Measurements from ENCODE around the gene SLC6A20.

SLC6A20 gene

GRCh38 chr3:45795882-45796765 is at the start of gene SLC6A20:
Gene SLC6A20, minus strand, starts transcription at chr3:45796536. Its CDS starts 117 bp downstream, at chr3:45796419.
- no peak for TF ChIP-seq POLR2A (IDR thresholded peaks at IDR 0.05; ENCODE audit: low read length)
- no peak for TF ChIP-seq GATA1 (IDR thresholded peaks at IDR 0.05; ENCODE audit: low read depth, low read length)
- peak; percentile 33 to 47 for DNase-seq

- TF ChIP-seq GATA1 (IDR thresholded peaks at IDR 0.05; ENCODE audit: low read depth, low read length) (no peak), POLR2A (IDR thresholded peaks at IDR 0.05; ENCODE audit: low read length) (no peak)
- no peak for DNase-seq
Measured at GRCh38 chr3:45844616-45845015, 48.3 kb upstream of the SLC6A20 start.

- DNase-seq, result no peak
- TF ChIP-seq POLR2A (IDR thresholded peaks at IDR 0.05; ENCODE audit: low read length), result no peak
- TF ChIP-seq GATA1 (IDR thresholded peaks at IDR 0.05; ENCODE audit: low read depth, low read length), result no peak
Measured at GRCh38 chr3:45842851-45843625, 46.7 kb upstream of the SLC6A20 start.

GRCh38 chr3:45841757-45842491 is 45.6 kb upstream of the SLC6A20 start, which contains the start of gene LZTFL1:
Gene LZTFL1, minus strand, starts transcription at chr3:45842119. Its CDS starts 128 bp downstream, at chr3:45841991.
- TF ChIP-seq GATA1 (IDR thresholded peaks at IDR 0.05; ENCODE audit: low read depth, low read length), result no peak
- peak; percentile 69 for TF ChIP-seq POLR2A (IDR thresholded peaks at IDR 0.05; ENCODE audit: low read length)
- peak; percentile 95 to 96 for DNase-seq

- peak; percentile 55 to 57 for DNase-seq
- TF ChIP-seq POLR2A (IDR thresholded peaks at IDR 0.05; ENCODE audit: low read length) (no peak), GATA1 (IDR thresholded peaks at IDR 0.05; ENCODE audit: low read depth, low read length) (no peak)
Measured at GRCh38 chr3:45841420-45841756, 45.1 kb upstream of the SLC6A20 start.

- no peak for DNase-seq
- TF ChIP-seq GATA1 (IDR thresholded peaks at IDR 0.05; ENCODE audit: low read depth, low read length) (no peak), POLR2A (IDR thresholded peaks at IDR 0.05; ENCODE audit: low read length) (no peak)
Measured at GRCh38 chr3:45838466-45838865, 42.1 kb upstream of the SLC6A20 start.

- no peak for TF ChIP-seq GATA1 (IDR thresholded peaks at IDR 0.05; ENCODE audit: low read depth, low read length)
- TF ChIP-seq POLR2A (IDR thresholded peaks at IDR 0.05; ENCODE audit: low read length), result no peak
- peak; percentile 9 to 31 for DNase-seq
Measured at GRCh38 chr3:45832699-45833098, 36.4 kb upstream of the SLC6A20 start.

- TF ChIP-seq POLR2A (IDR thresholded peaks at IDR 0.05; ENCODE audit: low read length) (no peak), GATA1 (IDR thresholded peaks at IDR 0.05; ENCODE audit: low read depth, low read length) (no peak)
- no peak for DNase-seq
Measured at GRCh38 chr3:45830121-45830520, 33.8 kb upstream of the SLC6A20 start.

GRCh38 chr3:45826908-45827307 is 30.6 kb upstream of the SLC6A20 start:
- no peak for DNase-seq
- TF ChIP-seq GATA1 (IDR thresholded peaks at IDR 0.05; ENCODE audit: low read depth, low read length) (no peak), POLR2A (IDR thresholded peaks at IDR 0.05; ENCODE audit: low read length) (no peak)

- TF ChIP-seq POLR2A (IDR thresholded peaks at IDR 0.05; ENCODE audit: low read length) (no peak), GATA1 (IDR thresholded peaks at IDR 0.05; ENCODE audit: low read depth, low read length) (no peak)
- DNase-seq, result no peak
Measured at GRCh38 chr3:45826321-45826720, 30.0 kb upstream of the SLC6A20 start.

GRCh38 chr3:45821127-45821526 is 24.8 kb upstream of the SLC6A20 start:
- TF ChIP-seq GATA1 (IDR thresholded peaks at IDR 0.05; ENCODE audit: low read depth, low read length) (no peak), POLR2A (IDR thresholded peaks at IDR 0.05; ENCODE audit: low read length) (no peak)
- no peak for DNase-seq

GRCh38 chr3:45819543-45819942 is 23.2 kb upstream of the SLC6A20 start:
- no peak for DNase-seq
- TF ChIP-seq GATA1 (IDR thresholded peaks at IDR 0.05; ENCODE audit: low read depth, low read length) (no peak), POLR2A (IDR thresholded peaks at IDR 0.05; ENCODE audit: low read length) (no peak)

- TF ChIP-seq GATA1 (IDR thresholded peaks at IDR 0.05; ENCODE audit: low read depth, low read length) (no peak), POLR2A (IDR thresholded peaks at IDR 0.05; ENCODE audit: low read length) (no peak)
- no peak for DNase-seq
Measured at GRCh38 chr3:45817831-45818522, 21.6 kb upstream of the SLC6A20 start.
